Effector memory CD8-positive, alpha-beta T cell (primary cell): ENCODE data around the gene BHMT2.
A peak's percentile ranks its signal among the peaks of the same experiment; 100 is the strongest.

Source experiments
- ATAC-seq: fragments of 150-1000 bp; cut with Tn5 transposase; replicated peaks from 2 replicates; pipeline ENCODE4 v1.10.0; 2021; ENCODE audit warnings: mild to moderate bottlenecking, moderate library complexity
- DNase-seq, 3 experiments: peaks; one replicate each; pipeline ENCODE4 v3.0.0; 2021
- H3K27ac Mint-ChIP-seq, 2 donors: one replicate each; pipeline ENCODE4 v1.8.0; 2022; ENCODE audit warnings: mild to moderate bottlenecking in 2 of 2, mixed read lengths in 2 of 2, moderate library complexity in 2 of 2
- H3K27me3 Mint-ChIP-seq, 2 donors: one replicate each; pipeline ENCODE4 v1.8.0; 2022; ENCODE audit warnings: mixed read lengths in 2 of 2
- H3K36me3 Mint-ChIP-seq: one replicate; pipeline ENCODE4 v1.8.0; 2022; ENCODE audit warnings: mild to moderate bottlenecking, moderate library complexity, mixed read lengths; ENCODE audit not compliant: insufficient read depth
- H3K4me1 Mint-ChIP-seq, 2 donors: one replicate each; pipeline ENCODE4 v1.8.0; 2022; ENCODE audit warnings: low read depth in 2 of 2, mixed read lengths in 2 of 2
- H3K4me3 Mint-ChIP-seq, 2 donors: one replicate each; pipeline ENCODE4 v1.8.0; 2022; ENCODE audit warnings: mild to moderate bottlenecking in 2 of 2, mixed read lengths in 2 of 2, moderate library complexity in 2 of 2
- H3K9me3 Mint-ChIP-seq, 2 donors: one replicate each; pipeline ENCODE4 v1.8.0; 2022; ENCODE audit warnings: mixed read lengths in 2 of 2
- total RNA-seq, 9 experiments: gene quantifications; one replicate each; lab custom pipeline; 2026; lab: John Stamatoyannopoulos, UW

Gene BHMT2, protein sequence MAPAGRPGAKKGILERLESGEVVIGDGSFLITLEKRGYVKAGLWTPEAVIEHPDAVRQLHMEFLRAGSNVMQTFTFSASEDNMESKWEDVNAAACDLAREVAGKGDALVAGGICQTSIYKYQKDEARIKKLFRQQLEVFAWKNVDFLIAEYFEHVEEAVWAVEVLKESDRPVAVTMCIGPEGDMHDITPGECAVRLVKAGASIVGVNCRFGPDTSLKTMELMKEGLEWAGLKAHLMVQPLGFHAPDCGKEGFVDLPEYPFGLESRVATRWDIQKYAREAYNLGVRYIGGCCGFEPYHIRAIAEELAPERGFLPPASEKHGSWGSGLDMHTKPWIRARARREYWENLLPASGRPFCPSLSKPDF
- total RNA-seq, result 0 to 0.07 (median 0) reads per million in 9 experiments

DNA sequence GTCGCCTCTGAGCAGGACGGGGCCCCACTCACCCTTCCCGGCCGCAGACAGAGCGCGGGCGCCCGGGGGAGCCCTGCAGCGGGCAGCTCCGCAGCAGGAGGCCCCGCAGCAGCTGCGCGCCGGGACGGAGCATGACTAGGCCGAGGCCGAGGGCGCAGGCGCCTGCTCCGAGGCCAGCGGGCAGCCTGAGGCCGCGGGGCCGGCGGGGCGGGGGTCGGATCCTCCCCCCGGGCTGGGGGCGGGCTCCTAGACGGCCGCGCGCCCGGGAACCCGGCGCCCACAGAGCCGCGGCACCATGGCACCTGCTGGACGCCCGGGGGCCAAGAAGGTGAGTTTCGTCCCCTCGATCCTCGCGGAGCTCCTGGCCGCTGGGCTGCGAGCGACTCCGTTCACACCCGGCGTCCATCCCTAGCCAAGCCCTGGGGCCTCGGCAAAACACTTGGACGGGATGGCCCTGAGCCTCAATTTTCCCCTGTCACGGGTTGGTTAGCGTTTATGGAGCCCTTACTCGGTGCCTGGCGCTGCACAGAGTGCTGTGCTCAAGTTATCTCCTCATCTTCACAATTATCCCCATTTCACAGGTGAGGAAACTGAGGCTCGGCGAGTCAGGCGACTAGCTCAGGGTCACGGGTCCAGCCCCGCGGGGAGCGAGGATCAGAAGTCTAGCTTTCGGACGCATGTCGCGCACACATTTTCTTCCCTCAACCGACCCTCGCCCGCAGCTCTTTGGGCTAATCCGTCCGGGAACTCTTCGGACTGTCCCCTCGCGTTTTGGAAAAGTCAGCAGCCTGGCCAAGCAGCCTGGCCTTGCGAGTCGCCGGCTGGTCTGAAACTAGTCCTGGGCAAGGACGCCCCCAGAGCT, at the start of gene BHMT2, which contains the start of gene DMGDH:
TSS of gene BHMT2 (plus strand) at position 280 of the 862 bp plus-strand sequence. CDS start at position 296, 16 bp downstream.
TSS of gene DMGDH (minus strand) at position 187 of the 862 bp plus-strand sequence. CDS start at position 133, 54 bp downstream.
- peaks cover 0 to 1% of the 10 kb centered on the region in 2 donors for H3K4me1 Mint-ChIP-seq
- H3K4me3 Mint-ChIP-seq, result no peak within 1 kb of the TSS
- peaks cover 20 to 67% of the 10 kb centered on the region in 2 donors for H3K27me3 Mint-ChIP-seq
- DNase-seq (no peak), ATAC-seq (no peak)
- no peak within 1 kb of the TSS for H3K27ac Mint-ChIP-seq
- peaks cover 2% of the 10 kb centered on the region for H3K36me3 Mint-ChIP-seq
- no peaks in the 10 kb centered on the region for H3K9me3 Mint-ChIP-seq

DNA sequence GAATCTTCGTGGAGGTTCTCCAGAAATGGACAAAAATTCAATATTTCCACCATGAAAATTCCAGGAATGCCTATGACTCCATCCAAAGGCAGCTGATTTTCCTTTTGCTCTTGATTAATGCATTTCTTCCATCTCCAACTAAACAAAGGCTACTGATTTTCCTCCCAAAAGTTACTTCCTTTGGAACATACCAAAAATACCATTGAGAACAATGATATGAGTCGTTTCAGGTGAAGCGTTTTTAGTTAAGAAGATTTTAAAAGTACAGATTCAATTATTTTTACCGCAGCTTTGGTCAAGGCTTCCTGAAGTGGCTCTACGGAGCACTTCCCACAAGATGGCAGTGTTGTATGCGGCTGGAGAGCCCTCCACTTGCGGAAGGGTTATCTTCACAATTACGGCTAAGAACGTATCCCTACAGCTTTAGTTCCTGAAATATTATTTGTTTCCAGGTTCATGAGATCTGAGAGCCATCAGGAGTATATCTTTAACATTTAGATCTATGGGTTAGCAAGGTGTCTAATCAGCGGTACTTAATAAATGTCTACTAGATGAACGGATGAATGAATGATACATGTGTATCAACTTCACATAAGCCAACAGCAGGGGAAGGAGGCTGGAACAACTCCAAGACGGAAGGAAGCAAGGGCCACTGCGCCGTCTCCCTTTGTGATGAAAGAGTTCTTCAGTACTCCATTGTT, 48.6 kb upstream of the BHMT2 start:
- peaks cover 78 to 80% of the 10 kb centered on the region in 2 donors for H3K27me3 Mint-ChIP-seq
- no peaks in the 10 kb centered on the region for H3K9me3 Mint-ChIP-seq
- H3K4me1 Mint-ChIP-seq, result peaks cover 4 to 5% of the 10 kb centered on the region in 2 donors
- H3K4me3 Mint-ChIP-seq, result no peak overlapping the region
- H3K27ac Mint-ChIP-seq, result no peak overlapping the region
- ATAC-seq (peak; percentile 61), DNase-seq (peak in 2 of 3 experiments; percentile 4 to 13)
- H3K36me3 Mint-ChIP-seq, result no peaks in the 10 kb centered on the region

DNA sequence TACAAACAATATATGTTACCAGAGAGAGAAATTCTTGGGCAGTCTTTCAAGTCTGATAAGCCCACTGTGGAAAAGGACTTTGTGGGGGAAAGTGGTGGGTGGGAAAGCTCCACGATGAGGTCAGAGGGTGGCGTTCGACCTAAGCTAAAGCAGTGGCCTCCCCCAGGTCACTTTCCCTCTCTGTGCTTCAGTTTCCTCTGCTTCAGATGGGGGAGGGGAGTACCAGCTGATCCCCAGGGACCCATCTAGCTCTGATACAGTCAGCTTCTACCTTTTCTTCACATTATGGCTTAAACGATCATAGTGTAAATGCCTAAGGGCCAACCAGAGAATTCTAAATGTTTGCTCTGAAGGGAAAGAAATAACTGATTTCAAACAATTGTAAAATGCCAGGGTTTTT, 47.8 kb upstream of the BHMT2 start:
- H3K4me3 Mint-ChIP-seq, result no peak overlapping the region
- no peaks in the 10 kb centered on the region for H3K36me3 Mint-ChIP-seq
- H3K9me3 Mint-ChIP-seq, result no peaks in the 10 kb centered on the region
- H3K4me1 Mint-ChIP-seq, result peaks cover 4 to 5% of the 10 kb centered on the region in 2 donors
- H3K27ac Mint-ChIP-seq, result no peak overlapping the region
- no peak for ATAC-seq
- H3K27me3 Mint-ChIP-seq, result peaks cover 70 to 82% of the 10 kb centered on the region in 2 donors
- DNase-seq, result no peak

DNA sequence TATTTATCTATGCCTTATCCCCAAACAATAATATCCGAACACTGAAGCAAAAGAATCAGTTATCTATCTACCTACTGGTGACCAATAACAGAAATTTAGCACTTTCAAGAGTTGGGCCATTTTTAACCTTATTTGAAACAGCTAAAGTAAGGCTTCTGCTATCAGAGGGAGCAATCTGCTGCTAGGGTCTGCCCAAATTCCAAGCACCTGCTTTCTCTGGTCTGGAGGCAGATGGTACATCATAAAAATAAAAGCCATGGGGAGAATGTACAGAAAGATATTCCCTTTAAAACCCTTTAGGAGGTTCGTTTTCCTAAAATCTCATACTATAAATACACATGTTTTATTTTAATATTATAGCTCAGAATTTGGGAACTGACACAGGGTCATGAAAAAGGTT, 46.8 kb upstream of the BHMT2 start:
- H3K27ac Mint-ChIP-seq, result no peak overlapping the region
- no peak overlapping the region for H3K4me3 Mint-ChIP-seq
- H3K9me3 Mint-ChIP-seq, result no peaks in the 10 kb centered on the region
- H3K36me3 Mint-ChIP-seq, result no peaks in the 10 kb centered on the region
- ATAC-seq (no peak), DNase-seq (no peak)
- peaks cover 4 to 5% of the 10 kb centered on the region in 2 donors for H3K4me1 Mint-ChIP-seq
- H3K27me3 Mint-ChIP-seq, result peaks cover 67 to 84% of the 10 kb centered on the region in 2 donors

DNA sequence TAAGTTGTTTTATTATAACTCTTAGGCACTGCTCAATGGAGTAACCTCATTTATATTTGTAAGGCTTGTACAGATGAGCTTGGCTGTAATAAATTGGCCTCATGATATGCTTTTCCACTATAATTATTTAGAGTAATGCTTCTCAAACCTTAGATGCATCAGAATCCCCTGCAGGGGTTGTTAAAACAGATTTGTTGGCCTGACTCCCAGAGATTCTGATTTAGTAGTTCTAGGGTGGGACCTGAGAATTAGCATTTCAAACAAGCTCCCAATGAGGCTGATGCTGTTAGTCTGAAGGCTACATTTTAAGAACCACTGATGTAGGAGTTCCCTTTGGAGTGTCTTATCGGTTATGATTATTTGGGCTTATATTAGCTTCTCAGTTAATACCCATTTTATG, 46.2 kb upstream of the BHMT2 start:
- peaks cover 4 to 5% of the 10 kb centered on the region in 2 donors for H3K4me1 Mint-ChIP-seq
- no peak for DNase-seq
- peaks cover 67 to 88% of the 10 kb centered on the region in 2 donors for H3K27me3 Mint-ChIP-seq
- no peak overlapping the region for H3K4me3 Mint-ChIP-seq
- no peaks in the 10 kb centered on the region for H3K36me3 Mint-ChIP-seq
- H3K27ac Mint-ChIP-seq, result no peak overlapping the region
- ATAC-seq, result no peak
- no peaks in the 10 kb centered on the region for H3K9me3 Mint-ChIP-seq

DNA sequence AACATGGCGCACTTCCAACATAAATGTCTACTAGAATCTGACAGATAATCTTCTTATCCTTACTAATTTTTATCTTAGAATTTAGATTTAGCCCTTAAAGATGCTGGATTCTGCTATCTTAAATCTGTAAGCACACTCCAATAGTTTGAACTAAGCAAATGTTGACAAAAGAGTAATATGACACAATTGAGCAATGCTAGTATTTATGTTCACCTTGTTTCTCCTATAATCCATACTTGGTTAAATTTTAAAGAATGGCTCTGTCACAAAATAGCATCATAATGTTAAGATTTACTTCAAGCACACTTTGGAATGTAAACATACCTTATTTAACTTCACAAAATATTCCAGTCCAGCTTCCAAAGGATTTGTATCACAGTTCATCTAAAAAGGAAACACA, 45.6 kb upstream of the BHMT2 start:
- H3K4me1 Mint-ChIP-seq, result peaks cover 4 to 5% of the 10 kb centered on the region in 2 donors
- peaks cover 65 to 83% of the 10 kb centered on the region in 2 donors for H3K27me3 Mint-ChIP-seq
- H3K4me3 Mint-ChIP-seq, result no peak overlapping the region
- ATAC-seq (no peak), DNase-seq (no peak)
- no peak overlapping the region for H3K27ac Mint-ChIP-seq
- no peaks in the 10 kb centered on the region for H3K36me3 Mint-ChIP-seq
- no peaks in the 10 kb centered on the region for H3K9me3 Mint-ChIP-seq

DNA sequence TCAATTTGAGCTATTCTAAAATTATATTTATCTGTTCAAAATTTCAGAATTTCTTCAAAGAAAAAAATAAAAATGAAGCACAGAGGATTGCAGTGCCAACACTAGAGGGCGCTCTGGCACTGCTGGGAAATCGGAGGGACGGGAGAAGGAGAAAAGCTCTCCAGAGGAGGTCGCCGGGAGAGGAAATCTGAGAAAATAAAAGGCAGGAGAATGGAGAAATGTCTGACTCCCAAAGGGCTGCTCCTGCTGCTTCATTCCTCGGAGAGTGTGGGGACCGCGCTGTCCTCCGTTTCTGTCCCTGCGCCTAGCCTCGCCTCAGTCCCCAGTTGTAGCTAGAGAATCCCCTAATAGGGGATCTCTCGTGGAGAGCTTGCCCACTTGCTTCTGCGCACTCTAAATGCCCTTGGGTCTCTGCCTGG, 44.5 kb upstream of the BHMT2 start:
- H3K27me3 Mint-ChIP-seq, result peaks cover 54 to 72% of the 10 kb centered on the region in 2 donors
- no peaks in the 10 kb centered on the region for H3K9me3 Mint-ChIP-seq
- peak overlapping the region in 1 of 2 donors; percentile 34 for H3K4me3 Mint-ChIP-seq
- peak; percentile 32 to 41 (median 38) for DNase-seq
- H3K4me1 Mint-ChIP-seq, result peaks cover 4 to 5% of the 10 kb centered on the region in 2 donors
- H3K27ac Mint-ChIP-seq, result peak overlapping the region in 1 of 2 donors; percentile 5
- peak; percentile 43 for ATAC-seq
- H3K36me3 Mint-ChIP-seq, result no peaks in the 10 kb centered on the region

DNA sequence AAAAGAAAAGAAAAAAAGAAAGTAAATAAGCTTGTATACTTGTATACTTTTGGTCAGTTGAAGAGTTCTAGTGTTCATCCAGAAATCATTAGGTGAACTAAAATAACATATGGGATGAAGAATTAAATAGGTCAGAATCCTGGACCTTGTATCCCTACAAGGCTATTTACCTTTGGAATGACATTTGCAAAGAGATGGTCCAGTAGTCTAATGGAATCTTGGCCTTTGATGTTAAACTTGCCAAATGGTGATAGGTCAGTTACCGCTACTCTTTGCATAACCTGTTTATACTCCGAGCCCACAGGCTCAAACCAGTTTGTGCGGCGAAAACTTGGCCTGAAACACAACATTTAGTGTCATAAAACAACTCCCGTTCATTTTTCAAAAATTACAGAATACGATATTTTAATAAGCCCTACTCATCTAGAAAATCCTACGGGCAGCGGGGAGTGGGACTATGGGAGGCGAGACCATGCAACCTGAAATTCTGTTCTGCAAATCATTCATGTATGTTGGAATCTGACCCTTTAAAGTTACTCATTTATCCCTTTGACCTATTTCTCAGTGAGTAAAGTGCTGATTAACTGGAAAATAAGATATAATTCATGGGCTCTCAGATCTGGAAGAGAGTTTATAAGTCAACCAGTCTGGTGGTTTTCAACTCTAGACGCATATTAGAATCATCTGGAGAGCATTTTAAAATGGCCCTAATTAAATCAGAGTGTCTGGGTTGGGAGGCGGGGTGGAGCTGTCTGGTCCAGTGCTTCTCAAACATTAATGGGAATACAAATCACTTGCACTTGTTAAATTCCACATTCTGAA, 38.7 kb upstream of the BHMT2 start:
- no peaks in the 10 kb centered on the region for H3K9me3 Mint-ChIP-seq
- no peak overlapping the region for H3K27ac Mint-ChIP-seq
- no peak for ATAC-seq
- no peaks in the 10 kb centered on the region for H3K4me1 Mint-ChIP-seq
- no peak for DNase-seq
- H3K27me3 Mint-ChIP-seq, result peaks cover 8 to 24% of the 10 kb centered on the region in 2 donors
- no peaks in the 10 kb centered on the region for H3K36me3 Mint-ChIP-seq
- no peak overlapping the region for H3K4me3 Mint-ChIP-seq

DNA sequence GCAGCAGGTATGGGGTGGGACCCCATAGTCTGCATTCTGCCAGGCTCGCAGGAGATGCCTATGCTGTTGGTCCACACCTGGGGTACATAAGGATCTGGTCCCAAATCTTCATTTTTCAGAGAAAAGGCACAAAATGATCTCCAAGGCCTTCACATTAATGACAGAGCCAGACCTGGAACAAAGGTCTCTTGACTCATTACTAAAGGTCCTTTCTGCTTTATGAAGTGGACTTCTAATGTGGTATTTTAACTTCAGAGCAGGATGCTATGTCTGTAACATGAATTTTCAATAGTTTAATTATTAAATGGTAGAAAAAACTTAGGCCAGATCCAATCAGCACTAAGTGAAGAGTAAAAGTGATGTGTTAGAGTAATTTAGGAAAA, 38.1 kb upstream of the BHMT2 start:
- H3K4me3 Mint-ChIP-seq, result no peak overlapping the region
- ATAC-seq, result no peak
- no peaks in the 10 kb centered on the region for H3K4me1 Mint-ChIP-seq
- peaks cover 6 to 18% of the 10 kb centered on the region in 2 donors for H3K27me3 Mint-ChIP-seq
- H3K9me3 Mint-ChIP-seq, result no peaks in the 10 kb centered on the region
- H3K36me3 Mint-ChIP-seq, result no peaks in the 10 kb centered on the region
- H3K27ac Mint-ChIP-seq, result no peak overlapping the region
- DNase-seq, result no peak

DNA sequence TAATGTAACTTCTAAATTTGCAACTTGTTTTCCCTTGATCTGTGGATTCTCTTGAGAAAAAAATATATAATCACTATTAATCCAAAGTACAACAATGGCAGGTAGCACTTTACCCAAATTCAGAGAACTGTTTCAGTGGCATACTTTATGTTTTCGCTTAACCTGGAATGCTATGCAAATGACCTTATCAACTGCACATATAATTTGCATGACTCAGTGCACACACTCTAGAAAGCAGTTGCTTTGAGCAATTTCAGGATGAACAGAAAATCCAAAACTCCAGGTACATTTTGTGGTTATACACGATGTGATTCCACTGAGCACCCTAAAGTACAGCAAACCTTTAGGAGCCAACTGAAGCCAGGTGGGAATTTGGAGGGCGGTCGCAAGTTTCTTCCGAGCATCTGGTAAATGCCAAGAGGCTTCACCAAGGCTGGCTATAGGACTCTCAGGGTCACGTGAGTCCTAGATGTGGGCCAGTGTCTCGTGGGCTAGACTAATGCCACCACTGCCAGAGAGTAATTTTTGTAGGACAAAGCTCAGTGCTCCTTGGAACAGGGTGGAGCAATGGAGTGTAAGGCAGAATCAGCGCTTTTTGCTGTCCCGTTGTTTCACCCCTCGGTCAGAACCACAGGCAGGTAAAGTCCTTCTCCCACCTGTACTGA, 37.4 kb upstream of the BHMT2 start:
- H3K27me3 Mint-ChIP-seq, result peaks cover 4 to 11% of the 10 kb centered on the region in 2 donors

DNA sequence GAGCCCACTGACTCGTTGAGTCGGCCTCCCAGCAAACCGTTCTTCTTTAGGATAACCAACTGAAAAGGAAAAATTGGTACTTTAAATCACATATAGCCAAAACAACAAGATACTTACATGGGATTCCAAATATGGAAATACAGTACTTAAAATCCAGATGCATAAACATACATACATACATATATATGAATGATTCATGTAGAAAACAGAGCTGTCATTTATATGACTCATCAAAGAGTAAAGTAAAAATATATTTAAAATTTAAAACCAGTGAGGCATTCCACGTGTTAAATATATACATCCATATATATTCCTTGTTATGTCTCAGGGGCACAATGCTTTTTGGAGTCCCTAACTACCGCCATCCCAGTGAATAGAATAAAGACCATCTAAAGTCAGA, 36.8 kb upstream of the BHMT2 start:
- DNase-seq, result no peak
- ATAC-seq, result no peak
- Mint-ChIP-seq H3K9me3 (no peaks in the 10 kb centered on the region), H3K27me3 (peaks cover 0 to 5% of the 10 kb centered on the region in 2 donors), H3K4me3 (no peak overlapping the region), H3K27ac (no peak overlapping the region), H3K4me1 (no peaks in the 10 kb centered on the region), H3K36me3 (no peaks in the 10 kb centered on the region)

More for the DNA sequence above, 37.4 kb upstream of the BHMT2 start:
- ATAC-seq (no peak), DNase-seq (no peak)
- no peak overlapping the region for H3K27ac Mint-ChIP-seq
- no peaks in the 10 kb centered on the region for H3K4me1 Mint-ChIP-seq
- no peaks in the 10 kb centered on the region for H3K36me3 Mint-ChIP-seq
- no peak overlapping the region for H3K4me3 Mint-ChIP-seq
- H3K9me3 Mint-ChIP-seq, result no peaks in the 10 kb centered on the region

DNA sequence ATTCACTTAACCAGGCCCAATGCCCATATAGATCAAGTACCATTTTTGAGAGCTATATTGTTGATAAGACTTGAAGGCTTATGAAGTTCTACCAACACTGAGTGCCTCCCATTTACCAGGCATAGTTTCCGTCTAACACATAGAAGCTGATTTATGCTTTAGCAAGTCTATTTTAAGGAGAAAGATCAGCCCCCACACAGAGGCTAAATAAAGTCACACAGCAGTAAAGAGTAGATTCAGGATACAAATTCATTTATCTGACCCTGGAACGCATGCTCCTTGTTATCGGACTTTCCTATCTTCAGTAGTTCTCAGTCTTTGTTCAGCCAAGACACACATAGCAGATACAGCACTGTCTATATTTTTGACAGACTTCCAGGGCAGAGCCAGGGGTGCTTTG, 34.3 kb upstream of the BHMT2 start:
- H3K4me1 Mint-ChIP-seq, result no peaks in the 10 kb centered on the region
- DNase-seq (no peak), ATAC-seq (no peak)
- H3K9me3 Mint-ChIP-seq, result no peaks in the 10 kb centered on the region
- H3K27me3 Mint-ChIP-seq, result no peaks in the 10 kb centered on the region
- no peaks in the 10 kb centered on the region for H3K36me3 Mint-ChIP-seq
- H3K27ac Mint-ChIP-seq, result no peak overlapping the region
- H3K4me3 Mint-ChIP-seq, result no peak overlapping the region
